B cell (primary cell): ENCODE results near the gene RERE. TPM values are rescaled to one million over a fixed set of nuclear protein-coding genes. Genes with fewer than 3 reads are reported as not detected.

Source experiments
- ATAC-seq: fragments of 200-7000 bp; cut with Tn5 transposase; one replicate; pipeline ENCODE4 v1.10.0; 2021; ENCODE audit warnings: low read depth, mild to moderate bottlenecking, moderate number of reproducible peaks, moderate library complexity
- CTCF ChIA-PET: fragments of 350-600 bp; sonication (Branson Sonifier 250); formaldehyde crosslinking; loops from one replicate; lab custom pipeline; 2021; ENCODE audit warnings: antibody characterized with exemption, inconsistent platforms; lab: Charles Lee
- POLR2A ChIA-PET: fragments of 350-600 bp; sonication (Branson Sonifier 250); formaldehyde crosslinking; loops from one replicate; lab custom pipeline; 2021; ENCODE audit warnings: antibody characterized with exemption; lab: Charles Lee
- DNase-seq: peaks from one replicate; pipeline ENCODE4 v3.0.0; 2013
- H2AFZ ChIP-seq: 2 replicates; pipeline ENCODE4 v1.6.1; 2012; ENCODE audit warnings: mild to moderate bottlenecking, low read depth, low read length; ENCODE audit not compliant: insufficient read depth, poor library complexity, severe bottlenecking
- H3K27ac ChIP-seq, 2 donors: 1 replicate in 1 of 2; 2 replicates in 1 of 2; pipeline ENCODE4 v1.5.1; 2012 to 2013; ENCODE audit warnings: low read length in 2 of 2, mild to moderate bottlenecking in 2 of 2, moderate library complexity in 1 of 2
- H3K27me3 ChIP-seq, 4 experiments: fragments of 200-600 bp in 1 of 4; sonication (generic) in 1 of 4; replicated peaks in 1 of 4; 1 replicate in 2 of 4; 2 replicates in 2 of 4; pipeline versions ENCODE4 v1.6.1 to v1.7.0; 2013 to 2016; ENCODE audit warnings: low read length in 3 of 4, mild to moderate bottlenecking in 2 of 4, mixed read lengths in 1 of 4, moderate library complexity in 1 of 4; ENCODE audit not compliant: insufficient read depth in 4 of 4, control insufficient read depth in 3 of 4; ENCODE audit errors: control extremely low read depth in 1 of 4
- H3K36me3 ChIP-seq, 2 experiments: replicated peaks in 1 of 2; 1 replicate in 1 of 2; 2 replicates in 1 of 2; pipeline versions ENCODE4 v1.6.1 to v1.7.1; 2013; ENCODE audit warnings: low read length in 1 of 2; ENCODE audit not compliant: insufficient read depth in 2 of 2, control insufficient read depth in 1 of 2; ENCODE audit errors: control extremely low read depth in 1 of 2, extremely low read depth in 1 of 2
- H3K4me1 ChIP-seq, 2 donors: fragments of 200-600 bp in 1 of 2; sonication (generic) in 1 of 2; 1 replicate in 1 of 2; 2 replicates in 1 of 2; pipeline versions ENCODE4 v1.5.1 to v1.6.1; 2013 to 2017; ENCODE audit warnings: low read length in 2 of 2; ENCODE audit not compliant: control insufficient read depth in 2 of 2, insufficient read depth in 2 of 2
- H3K4me2 ChIP-seq: replicated peaks from 2 replicates; pipeline ENCODE3; 2012; ENCODE audit warnings: mild to moderate bottlenecking, low read depth, low read length; ENCODE audit not compliant: poor library complexity, severe bottlenecking
- H3K4me3 ChIP-seq, 5 experiments: fragments of 200-600 bp in 1 of 5; sonication (generic) in 1 of 5; 1 replicate in 3 of 5; 2 replicates in 2 of 5; pipeline versions ENCODE4 v1.5.1 to v1.7.0; 2011 to 2016; ENCODE audit warnings: low read length in 4 of 5, mild to moderate bottlenecking in 4 of 5, low read depth in 2 of 5, control low read depth in 1 of 5, moderate library complexity in 1 of 5; ENCODE audit not compliant: insufficient read depth in 1 of 5; ENCODE audit errors: control extremely low read depth in 1 of 5, extremely low read depth in 1 of 5
- H3K79me2 ChIP-seq: fragments of 200-600 bp; sonication (generic); one replicate; pipeline ENCODE4 v1.6.0; 2016; ENCODE audit warnings: low read length; ENCODE audit not compliant: control insufficient read depth, insufficient read depth
- H3K9ac ChIP-seq: fragments of 200-600 bp; sonication (generic); 2 replicates; pipeline ENCODE4 v1.6.1; 2017; ENCODE audit warnings: mild to moderate bottlenecking, low read length, moderate library complexity
- H3K9me3 ChIP-seq, 3 donors: one replicate each; pipeline versions ENCODE4 v1.6.1 to v1.7.1; 2013; ENCODE audit warnings: low read length in 2 of 3; ENCODE audit not compliant: control insufficient read depth in 2 of 3, insufficient read depth in 1 of 3; ENCODE audit errors: control extremely low read depth in 1 of 3
- H4K20me1 ChIP-seq: 2 replicates; pipeline ENCODE4 v1.6.0; 2012; ENCODE audit warnings: mild to moderate bottlenecking, low read length; ENCODE audit not compliant: insufficient read depth, control insufficient read depth, poor library complexity, severe bottlenecking
- H3K27ac Mint-ChIP-seq: one replicate; pipeline ENCODE4 v1.8.0; 2021; ENCODE audit warnings: mixed read lengths
- H3K27me3 Mint-ChIP-seq: one replicate; pipeline ENCODE4 v1.8.0; 2021; ENCODE audit warnings: mixed read lengths
- H3K4me1 Mint-ChIP-seq: one replicate; pipeline ENCODE4 v1.8.0; 2021; ENCODE audit warnings: mixed read lengths
- H3K4me3 Mint-ChIP-seq: one replicate; pipeline ENCODE4 v1.8.0; 2021; ENCODE audit warnings: mixed read lengths
- H3K9me3 Mint-ChIP-seq: one replicate; pipeline ENCODE4 v1.8.0; 2022; ENCODE audit warnings: mixed read lengths; ENCODE audit not compliant: insufficient read depth
- CTCF ChIP-seq: fragments of 200-600 bp; IDR thresholded peaks from one replicate; pipeline ENCODE4 v1.8.0; 2022; ENCODE audit warnings: antibody characterized with exemption, mild to moderate bottlenecking
- EZH2 ChIP-seq: IDR thresholded peaks from 2 replicates; pipeline ENCODE4 v1.6.1; 2012; ENCODE audit warnings: borderline replicate concordance, low read depth, mild to moderate bottlenecking, moderate library complexity, low read length; ENCODE audit not compliant: insufficient read depth, poor library complexity, severe bottlenecking
- WGBS: methylation state at CpG from one replicate; pipeline ENCODE4 v1.1.5; 2013; ENCODE audit warnings: missing lambda C conversion rate; ENCODE audit not compliant: insufficient coverage; 5-methylcytosine and 5-hydroxymethylcytosine counted together
- intact Hi-C: fragments of 100-400 bp; cut with micrococcal nuclease; formaldehyde crosslinking; loops from one replicate; pipeline ENCODE4 v1.10.0; 2022
- polyA plus RNA-seq: library from polyadenylated mRNA; depleted of rRNA; stranded (reverse); fragments of >200 nt; gene quantifications from 2 replicates; pipeline ENCODE4 v1.2.3, GENCODE V29; 2012
- total RNA-seq, 2 donors: library from RNA; stranded (reverse); fragments of 120-200 nt in 1 of 2; gene quantifications; 1 replicate in 1 of 2; 2 replicates in 1 of 2; pipeline versions ENCODE4 v1.2.3 to v1.2.4, GENCODE V29; 2013 to 2022

RERE gene
- total and polyA plus RNA-seq, 2 donors (not counting 1 experiment from before 2014, with no cell fraction given), result 27.3 to 132 TPM

- H3K9ac ChIP-seq, result no peak overlapping the region
- peak overlapping the region in 1 of 2 donors; percentile 0 for H3K27ac ChIP-seq
- POLR2A ChIA-PET, result no interaction called here
- H3K4me2 ChIP-seq, result no peak overlapping the region
- H3K4me1 ChIP-seq, result peaks cover 17 to 21% of the 10 kb centered on the region in 2 donors
- H3K4me3 ChIP-seq, result no peak overlapping the region
- WGBS, result no CpG with 5 or more reads among the region's 3 CpGs
- no peaks in the 10 kb centered on the region for H3K9me3 Mint-ChIP-seq
- intact Hi-C loops, result no loop called here
- CTCF ChIA-PET, result interaction anchor here (0.7 to 4.8 kb wide), 10 partner anchors 10 to 316 kb away, joined by 3 to 40 read pairs (median 9); no protein-coding TSS in a partner anchor
- H3K4me1 Mint-ChIP-seq, result peaks cover 43% of the 10 kb centered on the region
- no peaks in the 10 kb centered on the region for H3K27me3 Mint-ChIP-seq
- peaks cover 2 to 59% of the 10 kb centered on the region in 2 experiments for H3K36me3 ChIP-seq
- no peak overlapping the region for H2AFZ ChIP-seq
- peak overlapping the region; percentile 56 for H3K27ac Mint-ChIP-seq
- H3K4me3 Mint-ChIP-seq, result no peak overlapping the region
- TF ChIP-seq EZH2 (no peak), CTCF (no peak)
- H4K20me1 ChIP-seq, result peaks cover 74% of the 10 kb centered on the region
- no peaks in the 10 kb centered on the region for H3K27me3 ChIP-seq
- ATAC-seq, result no peak
- peaks cover 100% of the 10 kb centered on the region for H3K79me2 ChIP-seq
- H3K9me3 ChIP-seq, result no peaks in the 10 kb centered on the region
- DNase-seq, result no peak
Observed at GRCh38 chr1:8410791-8411190, 406.6 kb downstream of the RERE start.

GRCh38 chr1:8409606-8410005, 407.8 kb downstream of the RERE start:
- Histone ChIP-seq H3K79me2 (peaks cover 100% of the 10 kb centered on the region), H3K36me3 (peaks cover 2 to 63% of the 10 kb centered on the region in 2 experiments), H3K27ac (peak overlapping the region; percentile 6 to 51), H3K9me3 (no peaks in the 10 kb centered on the region), H3K9ac (peak overlapping the region; percentile 13), H4K20me1 (peaks cover 77% of the 10 kb centered on the region), H2AFZ (no peak overlapping the region), H3K27me3 (no peaks in the 10 kb centered on the region), H3K4me1 (peaks cover 11 to 21% of the 10 kb centered on the region in 2 donors), H3K4me2 (peak overlapping the region; percentile 27), H3K4me3 (no peak overlapping the region)
- ChIA-PET CTCF (interaction anchor here (0.6 to 4.8 kb wide), 39 partner anchors 8 to 462 kb away, joined by 3 to 40 read pairs (median 5); no protein-coding TSS in a partner anchor), POLR2A (interaction anchor here (0.6 to 0.9 kb wide), 3 partner anchors 9 to 14 kb away, joined by 3 read pairs; no protein-coding TSS in a partner anchor)
- H3K4me3 Mint-ChIP-seq, result no peak overlapping the region
- no CpG with 5 or more reads among the region's 3 CpGs for WGBS
- intact Hi-C loops, result loop anchor here (1.0 to 10.0 kb wide), 3 partner anchors 14 to 317 kb away; no protein-coding TSS in a partner anchor
- H3K9me3 Mint-ChIP-seq, result no peaks in the 10 kb centered on the region
- H3K27ac Mint-ChIP-seq, result peak overlapping the region; percentile 27
- H3K4me1 Mint-ChIP-seq, result peaks cover 38% of the 10 kb centered on the region
- no peak for DNase-seq
- TF ChIP-seq CTCF (no peak), EZH2 (no peak)
- no peaks in the 10 kb centered on the region for H3K27me3 Mint-ChIP-seq
- no peak for ATAC-seq
